ENCODE results near the gene AKT1. TPM values are rescaled to one million over a fixed set of nuclear protein-coding genes. Genes with fewer than 3 reads are reported as not detected.

Gene AKT1
- polyA plus RNA-seq, 1 experiment: 104 TPM

GRCh38 chr14:104792101-104792884 lies 3.3 kb downstream of the AKT1 start:
- H3K4me3 ChIP-seq (ENCODE audit: low read depth, low read length): no peak overlapping the region
- H3K9me3 ChIP-seq (ENCODE audit: control insufficient read depth, insufficient read depth, low read length): no peaks in the 10 kb centered on the region; the same call in 1 of the 2 replicates
- POLR2A ChIA-PET: no interaction called here
- TF ChIP-seq CTCF (IDR thresholded peaks at IDR 0.05; ENCODE audit: low read depth, low read length): no peak
- DNase-seq (ENCODE audit: low read depth, low spot score): no peak
- CTCF ChIA-PET: interaction anchor here (0.6 to 1.8 kb wide), 3 partner anchors 24 to 988 kb away, joined by 3 to 6 read pairs (median 6); no protein-coding TSS in a partner anchor
- no peak overlapping the region for H3K27ac ChIP-seq (ENCODE audit: low read depth, low read length)
- H3K27me3 ChIP-seq (ENCODE audit: control insufficient read depth, insufficient read depth, low read length): no peaks in the 10 kb centered on the region

- Histone ChIP-seq H3K27me3 (ENCODE audit: control insufficient read depth, insufficient read depth, low read length) (no peaks in the 10 kb centered on the region), H3K27ac (ENCODE audit: low read depth, low read length) (no peak overlapping the region), H3K9me3 (ENCODE audit: control insufficient read depth, insufficient read depth, low read length) (no peaks in the 10 kb centered on the region; the same call in 1 of the 2 replicates), H3K4me3 (ENCODE audit: low read depth, low read length) (no peak overlapping the region)
- ChIA-PET POLR2A (interaction anchor here (1.2 kb wide), 1 partner anchor 10 kb away, joined by 3 read pairs; the partner anchor contains the start of gene ZBTB42), CTCF (interaction anchor here (1.1 to 1.8 kb wide), 3 partner anchors 23 to 35 kb away, joined by 3 to 6 read pairs (median 6); no protein-coding TSS in a partner anchor)
- no peak for DNase-seq (ENCODE audit: low read depth, low spot score)
- no peak for TF ChIP-seq CTCF (IDR thresholded peaks at IDR 0.05; ENCODE audit: low read depth, low read length)
These were observed 4.1 kb downstream of the AKT1 start for GRCh38 chr14:104791425-104791824.

GRCh38 chr14:104789752-104790743 lies 5.5 kb downstream of the AKT1 start:
- no peak for TF ChIP-seq CTCF (IDR thresholded peaks at IDR 0.05; ENCODE audit: low read depth, low read length)
- no peak for DNase-seq (ENCODE audit: low read depth, low spot score)
- Histone ChIP-seq H3K27ac (ENCODE audit: low read depth, low read length) (no peak overlapping the region), H3K9me3 (ENCODE audit: control insufficient read depth, insufficient read depth, low read length) (no peaks in the 10 kb centered on the region; the same call in 1 of the 2 replicates), H3K27me3 (ENCODE audit: control insufficient read depth, insufficient read depth, low read length) (no peaks in the 10 kb centered on the region), H3K4me3 (ENCODE audit: low read depth, low read length) (no peak overlapping the region)
- POLR2A ChIA-PET: interaction anchor here (1.2 kb wide), 1 partner anchor 11 kb away, joined by 3 read pairs; the partner anchor contains the start of gene ZBTB42
- CTCF ChIA-PET: interaction anchor here (0.7 to 1.8 kb wide), 4 partner anchors 21 to 36 kb away, joined by 3 to 6 read pairs (median 4); no protein-coding TSS in a partner anchor

- ChIA-PET POLR2A (no interaction called here), CTCF (interaction anchor here (1.1 to 2.8 kb wide), 2 partner anchors 20 to 21 kb away, joined by 6 to 12 read pairs; no protein-coding TSS in a partner anchor)
- Histone ChIP-seq H3K27me3 (ENCODE audit: control insufficient read depth, insufficient read depth, low read length) (no peaks in the 10 kb centered on the region), H3K9me3 (ENCODE audit: control insufficient read depth, insufficient read depth, low read length) (no peaks in the 10 kb centered on the region; the same call in 1 of the 2 replicates), H3K4me3 (ENCODE audit: low read depth, low read length) (no peak overlapping the region), H3K27ac (ENCODE audit: low read depth, low read length) (no peak overlapping the region)
- DNase-seq (ENCODE audit: low read depth, low spot score): no peak
- no peak for TF ChIP-seq CTCF (IDR thresholded peaks at IDR 0.05; ENCODE audit: low read depth, low read length)
These were observed 6.5 kb downstream of the AKT1 start for GRCh38 chr14:104788873-104789663.
